KMS-11 (cell line): ENCODE results near the gene SIPA1.
"Not testable (repeated sequence)": the region's sequence is repeated elsewhere in the genome, so short reads cannot be mapped to it uniquely, and the experiment has no call there.

Experiments used
- H2AFZ ChIP-seq: fragments of 200-600 bp; sonication (generic); 2 replicates; pipeline ENCODE4 v1.6.1; 2016; ENCODE audit warnings: antibody characterized with exemption, mixed run types, low read depth
- H3K27ac ChIP-seq: fragments of 200-600 bp; sonication (generic); 2 replicates; pipeline ENCODE4 v1.6.1; 2016; ENCODE audit warnings: mild to moderate bottlenecking, mixed run types
- H3K27me3 ChIP-seq: fragments of 200-600 bp; sonication (generic); 2 replicates; pipeline ENCODE4 v1.6.1; 2017; ENCODE audit warnings: mild to moderate bottlenecking, low read depth, mixed run types, moderate library complexity; ENCODE audit not compliant: insufficient read depth
- H3K36me3 ChIP-seq: fragments of 200-600 bp; sonication (generic); 2 replicates; pipeline ENCODE4 v1.6.1; 2017; ENCODE audit warnings: mild to moderate bottlenecking, mixed run types; ENCODE audit not compliant: insufficient read depth
- H3K4me1 ChIP-seq: fragments of 200-600 bp; sonication (generic); 2 replicates; pipeline ENCODE4 v1.6.1; 2016; ENCODE audit warnings: mild to moderate bottlenecking, low read depth, mixed run types; ENCODE audit not compliant: poor library complexity, severe bottlenecking
- H3K4me2 ChIP-seq: fragments of 200-600 bp; sonication (generic); 2 replicates; pipeline ENCODE4 v1.7.0; 2016; ENCODE audit warnings: mild to moderate bottlenecking, mixed run types
- H3K4me3 ChIP-seq: fragments of 200-600 bp; sonication (generic); IDR thresholded peaks from 2 replicates; pipeline ENCODE4 v1.6.1; 2017; ENCODE audit warnings: low read depth, low read length, mixed read lengths; ENCODE audit not compliant: insufficient read depth
- H3K79me2 ChIP-seq: fragments of 200-600 bp; sonication (generic); 2 replicates; pipeline ENCODE4 v1.6.1; 2016; ENCODE audit warnings: low read depth, mixed run types; ENCODE audit not compliant: insufficient read depth
- H3K9ac ChIP-seq: fragments of 200-600 bp; sonication (generic); 2 replicates; pipeline ENCODE4 v1.6.1; 2016; ENCODE audit warnings: mild to moderate bottlenecking, mixed run types
- H4K20me1 ChIP-seq: fragments of 200-600 bp; sonication (generic); 2 replicates; pipeline ENCODE4 v1.6.1; 2016; ENCODE audit warnings: mild to moderate bottlenecking, mixed run types; ENCODE audit not compliant: insufficient read depth
- CTCF ChIP-seq: fragments of 200-600 bp; sonication (generic); conservative IDR thresholded peaks from 2 replicates; pipeline ENCODE4 v1.6.1; 2017; ENCODE audit warnings: low read depth, mild to moderate bottlenecking, antibody characterized with exemption, low read length, moderate library complexity, mixed read lengths

SIPA1 gene

GRCh38 chr11:65680192-65680743, 42.4 kb downstream of the SIPA1 start:
- no peaks in the 10 kb centered on the region for H4K20me1 ChIP-seq
- H3K9ac ChIP-seq: no peak overlapping the region
- no peaks in the 10 kb centered on the region for H3K79me2 ChIP-seq
- H3K4me2 ChIP-seq: no peak overlapping the region
- TF ChIP-seq CTCF: no peak
- H3K4me1 ChIP-seq: no peaks in the 10 kb centered on the region
- no peaks in the 10 kb centered on the region for H3K27me3 ChIP-seq
- H3K27ac ChIP-seq: no peak overlapping the region
- no peak overlapping the region for H3K4me3 ChIP-seq
- no peak overlapping the region for H2AFZ ChIP-seq
- H3K36me3 ChIP-seq: no peaks in the 10 kb centered on the region

GRCh38 chr11:65683480-65683879, 45.6 kb downstream of the SIPA1 start:
- H2AFZ ChIP-seq, H3K79me2 ChIP-seq, H3K4me1 ChIP-seq, H3K27me3 ChIP-seq, H3K9ac ChIP-seq, H3K36me3 ChIP-seq, H3K4me3 ChIP-seq, H4K20me1 ChIP-seq, H3K4me2 ChIP-seq, H3K27ac ChIP-seq: not testable (repeated sequence)

GRCh38 chr11:65685981-65686380, 48.1 kb downstream of the SIPA1 start:
- no peak overlapping the region for H3K27ac ChIP-seq
- H3K79me2 ChIP-seq: no peaks in the 10 kb centered on the region
- no peak overlapping the region for H3K9ac ChIP-seq
- no peak for TF ChIP-seq CTCF
- H3K4me2 ChIP-seq: no peak overlapping the region
- H3K36me3 ChIP-seq: no peaks in the 10 kb centered on the region
- H2AFZ ChIP-seq: no peak overlapping the region
- no peaks in the 10 kb centered on the region for H4K20me1 ChIP-seq
- H3K4me1 ChIP-seq: no peaks in the 10 kb centered on the region
- H3K27me3 ChIP-seq: no peaks in the 10 kb centered on the region
- no peak overlapping the region for H3K4me3 ChIP-seq

- H3K4me3 ChIP-seq, H3K27ac ChIP-seq, H4K20me1 ChIP-seq, H3K79me2 ChIP-seq, H2AFZ ChIP-seq, H3K4me2 ChIP-seq, H3K9ac ChIP-seq, H3K27me3 ChIP-seq, H3K4me1 ChIP-seq, H3K36me3 ChIP-seq: not testable (repeated sequence)
These were observed 53.9 kb downstream of the SIPA1 start for GRCh38 chr11:65691847-65692246.

- Histone ChIP-seq H4K20me1 (no peaks in the 10 kb centered on the region), H2AFZ (no peak overlapping the region)
These were observed 54.5 kb downstream of the SIPA1 start for GRCh38 chr11:65692367-65692766.

More at GRCh38 chr11:65692367-65692766, 54.5 kb downstream of the SIPA1 start:
- H3K27ac ChIP-seq: no peak overlapping the region
- H3K4me3 ChIP-seq: no peak overlapping the region
- H3K27me3 ChIP-seq: no peaks in the 10 kb centered on the region
- no peak overlapping the region for H3K4me2 ChIP-seq
- no peak overlapping the region for H3K9ac ChIP-seq
- TF ChIP-seq CTCF: no peak
- H3K4me1 ChIP-seq: no peaks in the 10 kb centered on the region
- no peaks in the 10 kb centered on the region for H3K36me3 ChIP-seq
- H3K79me2 ChIP-seq: no peaks in the 10 kb centered on the region
